Measurements from ENCODE around the gene RPS6KA3.

- TF ChIP-seq, protein P1, sequence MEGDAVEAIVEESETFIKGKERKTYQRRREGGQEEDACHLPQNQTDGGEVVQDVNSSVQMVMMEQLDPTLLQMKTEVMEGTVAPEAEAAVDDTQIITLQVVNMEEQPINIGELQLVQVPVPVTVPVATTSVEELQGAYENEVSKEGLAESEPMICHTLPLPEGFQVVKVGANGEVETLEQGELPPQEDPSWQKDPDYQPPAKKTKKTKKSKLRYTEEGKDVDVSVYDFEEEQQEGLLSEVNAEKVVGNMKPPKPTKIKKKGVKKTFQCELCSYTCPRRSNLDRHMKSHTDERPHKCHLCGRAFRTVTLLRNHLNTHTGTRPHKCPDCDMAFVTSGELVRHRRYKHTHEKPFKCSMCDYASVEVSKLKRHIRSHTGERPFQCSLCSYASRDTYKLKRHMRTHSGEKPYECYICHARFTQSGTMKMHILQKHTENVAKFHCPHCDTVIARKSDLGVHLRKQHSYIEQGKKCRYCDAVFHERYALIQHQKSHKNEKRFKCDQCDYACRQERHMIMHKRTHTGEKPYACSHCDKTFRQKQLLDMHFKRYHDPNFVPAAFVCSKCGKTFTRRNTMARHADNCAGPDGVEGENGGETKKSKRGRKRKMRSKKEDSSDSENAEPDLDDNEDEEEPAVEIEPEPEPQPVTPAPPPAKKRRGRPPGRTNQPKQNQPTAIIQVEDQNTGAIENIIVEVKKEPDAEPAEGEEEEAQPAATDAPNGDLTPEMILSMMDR (IDR thresholded peaks at IDR 0.05) = no peak
- TF ChIP-seq POLR2A (IDR thresholded peaks at IDR 0.05) = no peak
Measured at GRCh38 chrX:20309806-20310205, 43.1 kb upstream of the RPS6KA3 start.
